H1 (cell line): ENCODE measurements around the gene PRDM2. TPM values are rescaled to one million over a fixed set of nuclear protein-coding genes. Genes with fewer than 3 reads are reported as not detected.

Experiments
- CTCF ChIA-PET: fragments of 300-600 bp; sonication (Branson Sonifier 250); formaldehyde crosslinking; loops from one replicate; lab custom pipeline; 2021; ENCODE audit not compliant: partially characterized antibody; lab: Charles Lee
- POLR2A ChIA-PET: fragments of 300-600 bp; sonication (Branson Sonifier 250); formaldehyde crosslinking; loops from one replicate; lab custom pipeline; 2021; ENCODE audit warnings: inconsistent platforms; ENCODE audit not compliant: partially characterized antibody; lab: Charles Lee
- DNase-seq, 2 experiments: peaks; one replicate each; pipeline versions ENCODE4 v3.0.0 to v3.0.0-alpha.2; 2010 to 2022; ENCODE audit warnings: low spot score in 2 of 2, low read depth in 1 of 2, mixed read lengths in 1 of 2
- FAIRE-seq: peaks from 2 replicates; lab custom pipeline; 2011; peaks lifted over from hg19 to GRCh38; lab: Jason Lieb, UNC
- H2AFZ ChIP-seq: 2 replicates; pipeline ENCODE4 v1.8.1; 2012; ENCODE audit warnings: low read length, inconsistent platforms
- H2AK5ac ChIP-seq: 2 replicates; pipeline ENCODE4 v1.6.1; 2013; ENCODE audit warnings: low read depth, low read length
- H2BK120ac ChIP-seq: replicated peaks from 2 replicates; pipeline ENCODE3; 2013; ENCODE audit warnings: low read depth, low read length, inconsistent platforms
- H2BK12ac ChIP-seq: 2 replicates; pipeline ENCODE4 v1.6.1; 2013; ENCODE audit warnings: low read depth, low read length
- H2BK15ac ChIP-seq: 2 replicates; pipeline ENCODE4 v1.6.1; 2013; ENCODE audit warnings: low read length
- H2BK20ac ChIP-seq: 2 replicates; pipeline ENCODE4 v1.6.1; 2013; ENCODE audit warnings: low read length
- H2BK5ac ChIP-seq: 2 replicates; pipeline ENCODE4 v1.6.1; 2013; ENCODE audit warnings: low read depth, low read length
- H3K14ac ChIP-seq: 2 replicates; pipeline ENCODE4 v1.6.1; 2013; ENCODE audit warnings: inconsistent platforms; ENCODE audit not compliant: insufficient read length
- H3K18ac ChIP-seq: 2 replicates; pipeline ENCODE4 v1.6.1; 2013; ENCODE audit warnings: low read length; ENCODE audit errors: extremely low read depth
- H3K23ac ChIP-seq: 2 replicates; pipeline ENCODE4 v1.6.1; 2013; ENCODE audit warnings: inconsistent platforms; ENCODE audit not compliant: insufficient read length
- H3K23me2 ChIP-seq: 2 replicates; pipeline ENCODE4 v1.6.1; 2013; ENCODE audit warnings: low read depth, low read length
- H3K27ac ChIP-seq: 2 replicates; pipeline ENCODE4 v1.6.1; 2011; ENCODE audit warnings: low read depth, low read length, inconsistent platforms
- H3K27me3 ChIP-seq, 4 experiments: replicated peaks in 1 of 4; 1 replicate in 1 of 4; 2 replicates in 3 of 4; pipeline versions ENCODE4 v1.6.1 to v1.8.1; 2011 to 2013; ENCODE audit warnings: low read length in 3 of 4, mild to moderate bottlenecking in 3 of 4, inconsistent platforms in 2 of 4, mixed read lengths in 2 of 4, moderate library complexity in 1 of 4; ENCODE audit not compliant: control insufficient read depth in 3 of 4, insufficient read depth in 3 of 4; ENCODE audit errors: extremely low read depth in 1 of 4
- H3K36me3 ChIP-seq, 4 experiments: 2 replicates each; pipeline versions ENCODE4 v1.6.1 to v1.8.1; 2011 to 2013; ENCODE audit warnings: mild to moderate bottlenecking in 4 of 4, low read length in 3 of 4, moderate library complexity in 2 of 4, control low read depth in 1 of 4, inconsistent platforms in 1 of 4; ENCODE audit not compliant: insufficient read depth in 4 of 4, control insufficient read depth in 2 of 4
- H3K4ac ChIP-seq: replicated peaks from 2 replicates; pipeline ENCODE3; 2013; ENCODE audit warnings: low read length, low read depth, mixed read lengths, inconsistent platforms; ENCODE audit not compliant: insufficient read length
- H3K4me1 ChIP-seq, 4 experiments: replicated peaks in 1 of 4; 1 replicate in 1 of 4; 2 replicates in 3 of 4; pipeline versions ENCODE4 v1.6.1 to v1.8.1; 2011 to 2013; ENCODE audit warnings: low read length in 3 of 4, inconsistent platforms in 2 of 4, mixed read lengths in 1 of 4; ENCODE audit not compliant: insufficient read depth in 4 of 4, control insufficient read depth in 3 of 4
- H3K4me2 ChIP-seq, 2 experiments: 2 replicates each; pipeline versions ENCODE4 v1.6.1 to v1.8.1; 2011 to 2013; ENCODE audit warnings: low read depth in 2 of 2, low read length in 2 of 2, control low read depth in 1 of 2, inconsistent platforms in 1 of 2, mild to moderate bottlenecking in 1 of 2; ENCODE audit not compliant: insufficient read depth in 1 of 2
- H3K4me3 ChIP-seq, 4 experiments: fragments of 200-600, 300-600 bp in 1 of 4; sonication (generic), shearing (Covaris generic), sonication (Bioruptor Twin) in 1 of 4; 2 replicates each; pipeline versions ENCODE4 v1.5.1 to v1.8.1; 2011 to 2016; ENCODE audit warnings: low read length in 4 of 4, low read depth in 3 of 4, control low read depth in 2 of 4, inconsistent platforms in 2 of 4, mild to moderate bottlenecking in 2 of 4, mixed read lengths in 1 of 4, moderate library complexity in 1 of 4; ENCODE audit not compliant: insufficient read depth in 2 of 4; ENCODE audit errors: extremely low read depth in 1 of 4
- H3K56ac ChIP-seq: replicated peaks from 2 replicates; pipeline ENCODE3; 2013; ENCODE audit warnings: low read depth, mild to moderate bottlenecking, mixed read lengths, low read length, inconsistent platforms; ENCODE audit not compliant: insufficient read length
- H3K79me1 ChIP-seq: 2 replicates; pipeline ENCODE4 v1.6.1; 2013; ENCODE audit warnings: low read depth, low read length, control low read depth
- H3K79me2 ChIP-seq, 2 experiments: 2 replicates each; pipeline versions ENCODE4 v1.6.1 to v1.8.1; 2012 to 2013; ENCODE audit warnings: low read length in 2 of 2, mild to moderate bottlenecking in 2 of 2, inconsistent platforms in 1 of 2; ENCODE audit not compliant: insufficient read depth in 2 of 2, control insufficient read depth in 1 of 2
- H3K9ac ChIP-seq, 4 experiments: replicated peaks in 1 of 4; 1 replicate in 1 of 4; 2 replicates in 3 of 4; pipeline versions ENCODE4 v1.6.1 to v1.8.1; 2011 to 2013; ENCODE audit warnings: low read depth in 3 of 4, low read length in 3 of 4, control low read depth in 2 of 4, mild to moderate bottlenecking in 2 of 4, moderate library complexity in 2 of 4, inconsistent platforms in 1 of 4; ENCODE audit errors: extremely low read depth in 1 of 4
- H3K9me3 ChIP-seq, 2 experiments: 2 replicates each; pipeline versions ENCODE4 v1.6.1 to v1.8.1; 2012 to 2013; ENCODE audit warnings: mild to moderate bottlenecking in 2 of 2, moderate library complexity in 2 of 2, control low read depth in 1 of 2, inconsistent platforms in 1 of 2, low read depth in 1 of 2, low read length in 1 of 2, mixed read lengths in 1 of 2; ENCODE audit not compliant: insufficient read depth in 2 of 2
- H4K20me1 ChIP-seq, 2 experiments: replicated peaks in 1 of 2; 2 replicates each; pipeline versions ENCODE3 to v1.8.1; 2011 to 2013; ENCODE audit warnings: inconsistent platforms in 2 of 2, low read length in 2 of 2, mild to moderate bottlenecking in 1 of 2; ENCODE audit not compliant: insufficient read depth in 2 of 2, control insufficient read depth in 1 of 2
- H4K5ac ChIP-seq: 2 replicates; pipeline ENCODE4 v1.6.1; 2013; ENCODE audit warnings: low read length, low read depth, mixed read lengths, inconsistent platforms; ENCODE audit not compliant: insufficient read length
- H4K8ac ChIP-seq: 2 replicates; pipeline ENCODE4 v1.8.0; 2013; ENCODE audit warnings: mild to moderate bottlenecking, moderate library complexity, low read length, inconsistent platforms; ENCODE audit not compliant: insufficient read depth; ENCODE audit errors: extremely low read depth
- H4K91ac ChIP-seq: replicated peaks from 2 replicates; pipeline ENCODE3; 2013; ENCODE audit warnings: low read length, mixed read lengths, inconsistent platforms; ENCODE audit not compliant: insufficient read length
- ASH2L ChIP-seq: fragments of 200-600, 300-600 bp; sonication (generic); IDR thresholded peaks from one replicate; pipeline ENCODE4 v1.7.1; 2017; ENCODE audit warnings: low read length
- ATF3 ChIP-seq: IDR thresholded peaks from 2 replicates; pipeline ENCODE4 v1.6.1; 2011; ENCODE audit warnings: low read depth, mild to moderate bottlenecking, low read length; ENCODE audit not compliant: insufficient read depth
- BACH1 ChIP-seq: IDR thresholded peaks from 2 replicates; pipeline ENCODE4 v1.6.1; 2012; ENCODE audit warnings: low read length, improper control_type of control experiment
- BCL11A ChIP-seq, 2 experiments: IDR thresholded peaks; one replicate each; pipeline ENCODE4 v1.6.1; 2011; ENCODE audit warnings: low read depth in 2 of 2, low read length in 2 of 2, mild to moderate bottlenecking in 2 of 2
- KDM5A ChIP-seq: fragments of 200-600 bp; IDR thresholded peaks from 2 replicates; pipeline ENCODE4 v1.7.1; 2012; ENCODE audit warnings: mild to moderate bottlenecking, low read length, inconsistent platforms, mixed read lengths
- POLR2AphosphoS5 ChIP-seq: IDR thresholded peaks from 2 replicates; pipeline ENCODE4 v1.6.1; 2011; ENCODE audit warnings: low read depth, low read length
- RFX5 ChIP-seq: IDR thresholded peaks from 2 replicates; pipeline ENCODE4 v1.6.1; 2011; ENCODE audit warnings: low read depth, low read length, improper control_type of control experiment, borderline replicate concordance
- RNF2 ChIP-seq: fragments of 200-900, 300-1000 bp; sonication (generic); IDR thresholded peaks from 2 replicates; pipeline ENCODE4 v1.7.1; 2016; ENCODE audit warnings: borderline replicate concordance, low read depth, mild to moderate bottlenecking, antibody characterized with exemption, low read length; ENCODE audit not compliant: poor library complexity, severe bottlenecking; ENCODE audit errors: missing control alignments
- SIN3A ChIP-seq, 2 experiments: IDR thresholded peaks in 1 of 2; conservative IDR thresholded peaks in 1 of 2; 2 replicates each; pipeline ENCODE4 v1.6.1; 2011 to 2012; ENCODE audit warnings: low read length in 2 of 2, improper control_type of control experiment in 1 of 2, low read depth in 1 of 2, mild to moderate bottlenecking in 1 of 2
- SP2 ChIP-seq: IDR thresholded peaks from 2 replicates; pipeline ENCODE4 v1.6.1; 2012; ENCODE audit warnings: mild to moderate bottlenecking, low read length, inconsistent platforms
- TCF12 ChIP-seq: IDR thresholded peaks from 2 replicates; pipeline ENCODE4 v1.6.1; 2011; ENCODE audit warnings: low read depth, mild to moderate bottlenecking, low read length
- TEAD4 ChIP-seq: IDR thresholded peaks from 2 replicates; pipeline ENCODE4 v1.6.1; 2012; ENCODE audit warnings: low read depth, low read length, inconsistent platforms, mixed read lengths
- USF2 ChIP-seq: IDR thresholded peaks from 2 replicates; pipeline ENCODE4 v1.6.1; 2011; ENCODE audit warnings: low read length, improper control_type of control experiment
- WGBS, 2 experiments: shearing (Covaris generic) in 1 of 2; methylation state at CpG; one replicate each; pipeline versions ENCODE4 v1.1.6 to v1.1.7; 2013 to 2015; ENCODE audit warnings: low lambda C conversion rate in 2 of 2, mixed read lengths in 2 of 2, inconsistent platforms in 1 of 2, low coverage in 1 of 2, missing lambda C conversion rate in 1 of 2; ENCODE audit not compliant: insufficient replicate concordance in 2 of 2, insufficient coverage in 1 of 2, insufficient read length in 1 of 2; ENCODE audit errors: extremely low coverage in 1 of 2, missing lambda C conversion rate in 1 of 2; 5-methylcytosine and 5-hydroxymethylcytosine counted together
- polyA plus RNA-seq, 7 experiments: library from polyadenylated mRNA; depleted of rRNA in 3 of 7; stranded (reverse) in 5 of 7; unstranded in 2 of 7; fragments of >200 nt in 5 of 7; fragments of 200-250 nt in 2 of 7; gene quantifications; 1 replicate in 5 of 7; 2 replicates in 1 of 7; 4 replicates in 1 of 7; pipeline versions ENCODE4 v1.2.1 to v1.2.3, GENCODE V29; 2011 to 2013; ENCODE audit warnings: missing spikeins in 2 of 7, mixed read lengths in 2 of 7
- total RNA-seq: library from RNA; stranded (reverse); fragmentation: NEBNext Ultra II Directional; extraction: Animal tissue kit (Norgen Biotek cat#: 25700); gene quantifications from 2 replicates; pipeline ENCODE4 v1.2.1, GENCODE V29; 2021

Gene PRDM2
- total and polyA plus RNA-seq, 2 of the 8 experiments (the other 6 are each of a cell fraction or from before 2014, with no cell fraction given), result 5.8 to 21.2 TPM

DNA sequence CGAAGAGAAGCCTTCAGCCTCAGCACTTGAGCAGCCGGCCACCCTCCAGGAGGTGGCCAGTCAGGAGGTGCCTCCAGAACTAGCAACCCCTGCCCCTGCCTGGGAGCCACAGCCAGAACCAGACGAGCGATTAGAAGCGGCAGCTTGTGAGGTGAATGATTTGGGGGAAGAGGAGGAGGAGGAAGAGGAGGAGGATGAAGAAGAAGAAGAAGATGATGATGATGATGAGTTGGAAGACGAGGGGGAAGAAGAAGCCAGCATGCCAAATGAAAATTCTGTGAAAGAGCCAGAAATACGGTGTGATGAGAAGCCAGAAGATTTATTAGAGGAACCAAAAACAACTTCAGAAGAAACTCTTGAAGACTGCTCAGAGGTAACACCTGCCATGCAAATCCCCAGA is 78.4 kb downstream of the PRDM2 start:
- no peak for FAIRE-seq
- Histone ChIP-seq H3K9ac (no peak overlapping the region), H3K4ac (no peak overlapping the region), H2BK5ac (no peak overlapping the region), H3K79me2 (no peaks in the 10 kb centered on the region), H3K56ac (no peak overlapping the region), H4K5ac (no peak overlapping the region), H4K20me1 (no peaks in the 10 kb centered on the region), H3K27ac (no peak overlapping the region), H3K27me3 (no peaks in the 10 kb centered on the region), H2BK12ac (no peak overlapping the region), H2AFZ (no peak overlapping the region), H2AK5ac (no peak overlapping the region), H3K4me1 (0 out of 7 replicates have a peak, but pooled peaks cover 0 to 2% (median 0%) of the 10 kb centered on the region in 4 experiments), H3K4me2 (no peak overlapping the region), H3K14ac (no peak overlapping the region), H3K4me3 (no peak overlapping the region), H3K23ac (no peak overlapping the region), H3K23me2 (no peaks in the 10 kb centered on the region), H3K79me1 (no peaks in the 10 kb centered on the region; the same call in 1 of the 2 replicates), H4K8ac (no peak overlapping the region), H4K91ac (no peak overlapping the region), H2BK120ac (no peak overlapping the region), H3K9me3 (no peaks in the 10 kb centered on the region), H2BK15ac (no peak overlapping the region), H3K36me3 (peaks cover 3 to 19% (median 11%) of the 10 kb centered on the region in 4 experiments; a peak in 7 of 8 replicates), H3K18ac (no peak overlapping the region), H2BK20ac (no peak overlapping the region)
- ChIA-PET CTCF (no interaction called here), POLR2A (no interaction called here)
- DNase-seq, result no peak
- 92% methylated on average over 7 of the region's 7 CpGs; no CpG with 5 or more reads in 1 of the 2 experiments for WGBS, 2 experiments
- TF ChIP-seq POLR2AphosphoS5 (no peak), USF2 (no peak), RFX5 (no peak), ATF3 (no peak), KDM5A (no peak), SIN3A (conservative IDR thresholded peaks at IDR 0.05 in 1 of 2, IDR thresholded peaks at IDR 0.05 in 1 of 2; ENCODE audit: low read depth in 1 of 2, low read length in 2 of 2) (no peak), BACH1 (no peak), RNF2 (no peak), ASH2L (no peak), TEAD4 (no peak), TCF12 (no peak), BCL11A (IDR thresholded peaks at IDR 0.05; ENCODE audit: low read depth in 2 of 2, low read length in 2 of 2) (no peak), SP2 (no peak)
